ENCODE data around the gene GLB1L2.

GLB1L2 gene

GRCh38 chr11:134405436-134405835, 73.6 kb downstream of the GLB1L2 start:
- DNase-seq (ENCODE audit: low read depth in 2 of 2) = no peak

GRCh38 chr11:134405841-134406240, 74.1 kb downstream of the GLB1L2 start:
- DNase-seq (ENCODE audit: low read depth in 2 of 2) = no peak

- DNase-seq (ENCODE audit: low read depth in 2 of 2) = no peak
Measured at GRCh38 chr11:134406264-134407185, 74.7 kb downstream of the GLB1L2 start.

- no peak for DNase-seq (ENCODE audit: low read depth in 2 of 2)
Measured at GRCh38 chr11:134407321-134407828, 75.6 kb downstream of the GLB1L2 start.

- no peak for DNase-seq (ENCODE audit: low read depth in 2 of 2)
Measured at GRCh38 chr11:134407923-134408322, 76.1 kb downstream of the GLB1L2 start.

- no peak for DNase-seq (ENCODE audit: low read depth in 2 of 2)
Measured at GRCh38 chr11:134409552-134410429, 78.0 kb downstream of the GLB1L2 start.

GRCh38 chr11:134410766-134411165, 79.0 kb downstream of the GLB1L2 start:
- DNase-seq (ENCODE audit: low read depth in 2 of 2) = no peak

- no peak for DNase-seq (ENCODE audit: low read depth in 2 of 2)
Measured at GRCh38 chr11:134412203-134413042, 80.6 kb downstream of the GLB1L2 start, which contains the start of gene B3GAT1. Gene B3GAT1 (minus strand): TSS chr11:134412242. CDS start chr11:134387659, 24,583 bp downstream.

GRCh38 chr11:134413043-134413825, 81.4 kb downstream of the GLB1L2 start:
- no peak for DNase-seq (ENCODE audit: low read depth in 2 of 2)

GRCh38 chr11:134413826-134414731, 82.3 kb downstream of the GLB1L2 start:
- no peak for DNase-seq (ENCODE audit: low read depth in 2 of 2)

- DNase-seq (ENCODE audit: low read depth in 2 of 2) = no peak
Measured at GRCh38 chr11:134414766-134415765, 83.3 kb downstream of the GLB1L2 start.

GRCh38 chr11:134416726-134417125, 84.9 kb downstream of the GLB1L2 start:
- no peak for DNase-seq (ENCODE audit: low read depth in 2 of 2)

- DNase-seq (ENCODE audit: low read depth in 2 of 2) = no peak
Measured at GRCh38 chr11:134417871-134418840, 86.4 kb downstream of the GLB1L2 start.

- DNase-seq (ENCODE audit: low read depth in 2 of 2) = no peak
Measured at GRCh38 chr11:134423106-134423505, 91.3 kb downstream of the GLB1L2 start.

GRCh38 chr11:134425413-134425812, 93.6 kb downstream of the GLB1L2 start:
- no peak for DNase-seq (ENCODE audit: low read depth in 2 of 2)

All from stimulated activated CD8-positive, alpha-beta memory T cell treated with anti-CD3 and anti-CD28 coated beads, Interleukin-7, amount 100 ng/mL, for 1 hour (primary cell).